GDM1 (cell line): ENCODE data around the gene ANGPTL8.
A peak's percentile ranks its signal among the peaks of the same experiment; 100 is the strongest.

ENCODE experiments used
- DNase-seq: peaks from one replicate; lab custom pipeline; 2025; lab: John Stamatoyannopoulos, UW

ANGPTL8 gene

GRCh38 chr19:11236324-11237301, 2.8 kb upstream of the ANGPTL8 start:
- DNase-seq, result no peak

GRCh38 chr19:11237321-11237720, 2.1 kb upstream of the ANGPTL8 start:
- DNase-seq, result no peak

- no peak for DNase-seq
Observed at GRCh38 chr19:11238041-11238440, 1.4 kb upstream of the ANGPTL8 start.

GRCh38 chr19:11238781-11239376, 540 bp upstream of the ANGPTL8 start:
- DNase-seq, result no peak

- no peak for DNase-seq
Observed at GRCh38 chr19:11240008-11240444, 607 bp downstream of the ANGPTL8 start.

GRCh38 chr19:11242025-11242424, 2.6 kb downstream of the ANGPTL8 start:
- DNase-seq, result no peak

GRCh38 chr19:11242864-11243797, 3.7 kb downstream of the ANGPTL8 start:
- peak; percentile 47 for DNase-seq

- no peak for DNase-seq
Observed at GRCh38 chr19:11243798-11244169, 4.4 kb downstream of the ANGPTL8 start.

- DNase-seq, result no peak
Observed at GRCh38 chr19:11244846-11245589, 5.6 kb downstream of the ANGPTL8 start.

GRCh38 chr19:11246941-11247340, 7.5 kb downstream of the ANGPTL8 start:
- DNase-seq, result no peak

- no peak for DNase-seq
Observed at GRCh38 chr19:11247391-11247790, 8.0 kb downstream of the ANGPTL8 start.

- no peak for DNase-seq
Observed at GRCh38 chr19:11247934-11248333, 8.5 kb downstream of the ANGPTL8 start.

GRCh38 chr19:11248852-11249251, 9.4 kb downstream of the ANGPTL8 start:
- DNase-seq, result no peak

GRCh38 chr19:11251217-11251616, 11.8 kb downstream of the ANGPTL8 start:
- DNase-seq, result no peak

- no peak for DNase-seq
Observed at GRCh38 chr19:11251650-11252314, 12.4 kb downstream of the ANGPTL8 start.

- DNase-seq, result no peak
Observed at GRCh38 chr19:11252665-11253355, 13.4 kb downstream of the ANGPTL8 start.

- DNase-seq, result no peak
Observed at GRCh38 chr19:11254666-11255065, 15.2 kb downstream of the ANGPTL8 start.

- DNase-seq, result no peak
Observed at GRCh38 chr19:11256189-11256588, 16.8 kb downstream of the ANGPTL8 start.

- no peak for DNase-seq
Observed at GRCh38 chr19:11257846-11258380, 18.5 kb downstream of the ANGPTL8 start.

GRCh38 chr19:11260996-11261395, 21.6 kb downstream of the ANGPTL8 start:
- DNase-seq, result no peak
